Activated CD8-positive, alpha-beta memory T cell treated with anti-CD3 and anti-CD28 coated beads, Interleukin-2, amount 10 ng/mL, durations not matched to agents 7 days and 5 days (primary cell): ENCODE measurements around the gene SH2B2. TPM values are rescaled to one million over a fixed set of nuclear protein-coding genes. Genes with fewer than 3 reads are reported as not detected.
"Not testable (repeated sequence)": the region's sequence is repeated elsewhere in the genome, so short reads cannot be mapped to it uniquely, and the experiment has no call there.

ENCODE experiments used
- ATAC-seq: fragments of 150-1000 bp; cut with Tn5 transposase; one replicate; pipeline ENCODE4 v1.10.0; 2021; ENCODE audit warnings: moderate library complexity
- CTCF ChIA-PET: fragments of 350-600 bp; sonication (Branson Sonifier 250); formaldehyde crosslinking; loops from one replicate; lab custom pipeline; 2021; ENCODE audit warnings: antibody characterized with exemption; lab: Charles Lee
- DNase-seq: peaks from one replicate; pipeline ENCODE4 v3.0.0-alpha.2; 2020
- H3K27ac Mint-ChIP-seq: one replicate; pipeline ENCODE4 v1.8.0; 2021; ENCODE audit warnings: mild to moderate bottlenecking, mixed read lengths
- H3K27me3 Mint-ChIP-seq: one replicate; pipeline ENCODE4 v1.8.0; 2021; ENCODE audit warnings: mixed read lengths
- H3K36me3 Mint-ChIP-seq: one replicate; pipeline ENCODE4 v1.8.0; 2021; ENCODE audit warnings: mild to moderate bottlenecking, mixed read lengths
- H3K4me1 Mint-ChIP-seq: one replicate; pipeline ENCODE4 v1.8.0; 2021; ENCODE audit warnings: mixed read lengths
- H3K4me3 Mint-ChIP-seq: one replicate; pipeline ENCODE4 v1.8.0; 2021; ENCODE audit warnings: mild to moderate bottlenecking, moderate library complexity, mixed read lengths
- H3K9me3 Mint-ChIP-seq: one replicate; pipeline ENCODE4 v1.8.0; 2022; ENCODE audit warnings: low read depth, mixed read lengths
- total RNA-seq, 2 experiments: library from RNA; stranded (reverse); gene quantifications; one replicate each; pipeline ENCODE4 v1.2.3, GENCODE V29; 2021

Gene SH2B2
- total RNA-seq, 2 experiments from 2014 or later: 1.3 TPM

DNA sequence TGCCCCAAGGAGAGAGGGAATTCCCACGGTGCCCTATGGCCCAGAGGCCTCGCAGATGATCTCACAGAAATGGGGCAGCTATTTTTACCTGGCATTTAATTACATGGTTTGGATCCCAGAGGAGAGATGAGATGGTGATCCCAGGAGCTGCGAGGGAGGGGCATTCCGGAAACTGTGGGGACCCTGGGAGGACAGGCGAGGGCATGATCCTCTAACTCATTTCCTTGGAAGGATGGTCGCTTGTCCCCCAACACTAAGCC, 9.4 kb downstream of the SH2B2 start:
- peaks cover 11% of the 10 kb centered on the region for H3K4me1 Mint-ChIP-seq
- DNase-seq: no peak
- H3K9me3 Mint-ChIP-seq: no peaks in the 10 kb centered on the region
- H3K27me3 Mint-ChIP-seq: peaks cover 4% of the 10 kb centered on the region
- H3K27ac Mint-ChIP-seq: no peak overlapping the region
- no peak for ATAC-seq
- CTCF ChIA-PET: interaction anchor here (0.5 kb wide), 1 partner anchor 803 kb away, joined by 3 read pairs; no protein-coding TSS in a partner anchor
- H3K36me3 Mint-ChIP-seq: no peaks in the 10 kb centered on the region
- H3K4me3 Mint-ChIP-seq: no peak overlapping the region

- peaks cover 7% of the 10 kb centered on the region for H3K4me1 Mint-ChIP-seq
- H3K27ac Mint-ChIP-seq: no peak overlapping the region
- H3K27me3 Mint-ChIP-seq: peaks cover 2% of the 10 kb centered on the region
- no peaks in the 10 kb centered on the region for H3K9me3 Mint-ChIP-seq
- ATAC-seq (no peak), DNase-seq (no peak)
- no peak overlapping the region for H3K4me3 Mint-ChIP-seq
- CTCF ChIA-PET: interaction anchor here (0.5 kb wide), 1 partner anchor 803 kb away, joined by 3 read pairs; no protein-coding TSS in a partner anchor
- H3K36me3 Mint-ChIP-seq: no peaks in the 10 kb centered on the region
These were observed 9.8 kb downstream of the SH2B2 start for GRCh38 chr7:102296514-102296913.

GRCh38 chr7:102297487-102298218, 11.0 kb downstream of the SH2B2 start:
- CTCF ChIA-PET: no interaction called here
- Mint-ChIP-seq H3K27ac (no peak overlapping the region), H3K27me3 (no peaks in the 10 kb centered on the region), H3K9me3 (no peaks in the 10 kb centered on the region), H3K4me1 (peaks cover 3% of the 10 kb centered on the region), H3K36me3 (no peaks in the 10 kb centered on the region), H3K4me3 (no peak overlapping the region)
- no peak for ATAC-seq
- no peak for DNase-seq

- Mint-ChIP-seq H3K4me3 (no peak overlapping the region), H3K27me3 (no peaks in the 10 kb centered on the region), H3K36me3 (no peaks in the 10 kb centered on the region), H3K9me3 (no peaks in the 10 kb centered on the region), H3K27ac (no peak overlapping the region), H3K4me1 (peaks cover 7% of the 10 kb centered on the region)
- DNase-seq (no peak), ATAC-seq (no peak)
- CTCF ChIA-PET: no interaction called here
These were observed 14.1 kb downstream of the SH2B2 start for GRCh38 chr7:102300643-102301221.

GRCh38 chr7:102301367-102301766, 14.7 kb downstream of the SH2B2 start:
- H3K4me3 Mint-ChIP-seq, H3K9me3 Mint-ChIP-seq, ATAC-seq, H3K36me3 Mint-ChIP-seq, H3K27ac Mint-ChIP-seq, H3K4me1 Mint-ChIP-seq, DNase-seq, CTCF ChIA-PET, H3K27me3 Mint-ChIP-seq: not testable (repeated sequence)

- no peaks in the 10 kb centered on the region for H3K9me3 Mint-ChIP-seq
- ATAC-seq (no peak), DNase-seq (no peak)
- H3K4me3 Mint-ChIP-seq: no peak overlapping the region
- CTCF ChIA-PET: interaction anchor here (1.1 kb wide), 1 partner anchor 61 kb away, joined by 3 read pairs; no protein-coding TSS in a partner anchor
- H3K4me1 Mint-ChIP-seq: peaks cover 14% of the 10 kb centered on the region
- H3K27me3 Mint-ChIP-seq: no peaks in the 10 kb centered on the region
- H3K27ac Mint-ChIP-seq: no peak overlapping the region
- H3K36me3 Mint-ChIP-seq: no peaks in the 10 kb centered on the region
These were observed 15.4 kb downstream of the SH2B2 start for GRCh38 chr7:102302025-102302424.

DNA sequence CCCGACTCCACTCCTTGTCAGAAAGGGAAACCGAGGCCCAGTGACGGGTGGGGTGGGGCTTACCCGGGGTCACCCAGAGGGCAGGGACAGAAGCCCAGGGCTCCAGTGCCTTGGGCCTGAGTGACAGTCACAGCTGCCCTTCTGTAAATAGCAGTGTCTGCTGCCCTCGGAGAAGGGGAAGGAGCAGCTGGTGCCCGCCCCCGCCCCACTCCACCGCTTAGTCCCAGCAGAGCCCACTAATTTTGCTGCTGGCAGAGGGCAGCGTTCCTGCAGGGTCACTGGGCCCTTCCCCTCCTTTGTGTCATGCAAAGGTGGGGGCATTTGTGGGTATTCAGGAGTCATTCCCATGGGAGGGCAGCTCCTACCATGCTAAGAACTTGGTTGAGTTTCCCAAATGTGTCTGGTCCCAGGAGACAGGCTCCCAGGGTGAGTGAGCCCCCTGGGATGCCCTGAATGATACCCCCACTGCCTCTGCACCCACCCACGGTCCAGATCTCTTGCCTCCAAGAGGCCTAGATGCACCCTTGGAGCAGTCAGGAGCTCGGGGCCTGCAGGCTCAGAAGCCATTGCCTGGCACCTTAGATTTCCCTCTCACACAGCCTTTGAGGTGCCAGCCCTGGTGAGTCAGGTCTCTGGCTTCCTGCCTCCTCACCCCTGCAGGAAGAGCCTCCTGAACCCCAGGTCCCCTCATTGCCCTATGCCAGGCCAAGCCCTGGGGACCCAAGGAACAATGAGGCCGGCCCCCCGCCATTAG, 17.2 kb downstream of the SH2B2 start:
- no peak for DNase-seq
- H3K9me3 Mint-ChIP-seq: no peaks in the 10 kb centered on the region
- peaks cover 16% of the 10 kb centered on the region for H3K4me1 Mint-ChIP-seq
- no peak overlapping the region for H3K4me3 Mint-ChIP-seq
- no peaks in the 10 kb centered on the region for H3K27me3 Mint-ChIP-seq
- CTCF ChIA-PET: no interaction called here
- H3K27ac Mint-ChIP-seq: no peak overlapping the region
- H3K36me3 Mint-ChIP-seq: no peaks in the 10 kb centered on the region
- ATAC-seq: no peak

DNA sequence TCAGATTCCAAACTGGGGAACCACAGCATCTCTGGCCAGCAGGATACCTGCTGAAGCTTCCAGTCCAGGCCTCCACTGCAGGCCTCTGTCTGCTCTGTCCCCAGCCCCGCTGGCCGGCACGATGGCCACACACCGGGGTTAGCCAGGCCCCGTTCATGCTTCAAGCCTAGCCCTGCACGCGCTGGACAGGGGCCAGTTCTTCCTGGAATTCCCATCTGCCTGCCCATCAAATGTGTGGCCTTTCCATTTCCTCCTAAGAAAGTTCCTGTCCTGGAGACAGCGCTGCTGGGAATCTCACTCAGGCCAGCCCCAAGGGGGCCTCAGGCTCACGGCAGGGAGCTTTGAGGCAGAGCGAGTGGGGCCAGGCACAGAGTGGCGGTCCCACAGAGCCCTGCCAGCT, 18.0 kb downstream of the SH2B2 start:
- Mint-ChIP-seq H3K4me1 (peaks cover 16% of the 10 kb centered on the region), H3K27ac (no peak overlapping the region), H3K36me3 (no peaks in the 10 kb centered on the region), H3K9me3 (no peaks in the 10 kb centered on the region), H3K27me3 (no peaks in the 10 kb centered on the region), H3K4me3 (no peak overlapping the region)
- CTCF ChIA-PET: no interaction called here
- DNase-seq (no peak), ATAC-seq (no peak)

DNA sequence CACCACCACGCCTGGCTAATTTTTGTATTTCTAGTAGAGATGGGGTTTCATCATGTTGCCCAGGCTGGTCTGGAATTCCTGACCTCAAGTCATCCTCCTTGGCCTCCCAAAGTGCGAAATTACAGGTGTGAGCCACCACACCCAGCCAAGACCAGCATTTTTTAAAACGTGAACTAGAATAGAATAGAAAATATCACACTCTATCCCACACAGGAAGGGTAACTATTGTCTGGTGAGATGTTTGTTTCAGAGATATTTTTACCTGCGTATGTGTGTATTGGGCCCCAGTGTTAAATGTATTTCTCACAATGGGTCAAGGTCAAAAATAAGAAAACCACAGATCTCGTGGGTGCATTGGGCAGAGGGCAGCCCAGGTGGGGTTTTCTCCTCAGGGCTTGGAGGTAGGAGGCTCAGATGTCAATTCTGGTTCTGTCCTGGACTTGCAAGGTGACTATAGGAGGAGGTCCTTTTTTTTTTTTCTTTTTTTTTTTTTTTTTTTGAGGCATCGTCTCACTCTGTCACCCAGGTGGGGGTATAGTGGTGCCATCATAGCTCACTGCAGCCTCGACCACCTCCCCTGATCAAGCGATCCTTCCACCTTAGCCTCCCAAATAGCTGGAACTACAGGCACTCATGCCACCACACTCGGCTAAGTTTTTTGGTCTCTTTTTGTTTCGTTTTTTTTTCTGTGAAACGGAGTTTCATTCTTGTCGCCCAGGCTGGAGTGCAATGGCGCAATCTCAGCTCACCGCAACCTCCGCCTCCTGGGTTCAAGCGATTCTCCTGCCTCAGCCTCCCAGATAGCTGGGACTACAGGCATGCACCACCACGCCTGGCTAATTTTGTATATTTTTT, 19.0 kb downstream of the SH2B2 start:
- CTCF ChIA-PET: no interaction called here
- Mint-ChIP-seq H3K4me1 (peaks cover 16% of the 10 kb centered on the region), H3K4me3 (no peak overlapping the region), H3K27ac (no peak overlapping the region), H3K9me3 (no peaks in the 10 kb centered on the region), H3K27me3 (no peaks in the 10 kb centered on the region), H3K36me3 (no peaks in the 10 kb centered on the region)
- DNase-seq (no peak), ATAC-seq (no peak)

GRCh38 chr7:102306916-102307677, 20.4 kb downstream of the SH2B2 start:
- ATAC-seq: peak; percentile 76
- Mint-ChIP-seq H3K4me1 (peaks cover 16% of the 10 kb centered on the region), H3K4me3 (no peak overlapping the region), H3K27me3 (no peaks in the 10 kb centered on the region), H3K36me3 (no peaks in the 10 kb centered on the region), H3K9me3 (no peaks in the 10 kb centered on the region), H3K27ac (peak overlapping the region; percentile 70)
- peak; percentile 70 for DNase-seq
- CTCF ChIA-PET: no interaction called here

DNA sequence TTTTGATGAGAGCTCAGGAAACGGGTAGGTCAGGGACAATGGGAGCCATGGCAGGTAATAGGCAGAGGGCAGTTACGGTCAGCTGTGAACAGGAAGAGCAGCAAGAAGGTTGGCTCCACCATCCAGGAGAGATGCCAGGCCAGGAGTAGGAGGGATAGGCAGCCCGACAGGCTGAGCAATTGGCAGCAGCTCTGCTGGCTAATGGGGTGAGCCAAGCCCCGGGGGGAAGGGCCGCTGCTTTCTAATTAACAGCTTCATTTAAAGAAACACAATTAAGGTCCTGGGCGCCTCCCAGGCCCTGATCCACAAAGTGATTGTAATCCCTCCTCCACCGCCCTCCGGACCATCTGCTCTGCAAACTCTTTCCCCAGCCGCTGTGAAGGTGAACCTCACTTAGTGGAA, 23.7 kb downstream of the SH2B2 start:
- CTCF ChIA-PET: no interaction called here
- Mint-ChIP-seq H3K27me3 (no peaks in the 10 kb centered on the region), H3K4me3 (no peak overlapping the region), H3K36me3 (no peaks in the 10 kb centered on the region), H3K4me1 (peaks cover 15% of the 10 kb centered on the region), H3K9me3 (no peaks in the 10 kb centered on the region), H3K27ac (no peak overlapping the region)
- no peak for ATAC-seq
- DNase-seq: no peak

DNA sequence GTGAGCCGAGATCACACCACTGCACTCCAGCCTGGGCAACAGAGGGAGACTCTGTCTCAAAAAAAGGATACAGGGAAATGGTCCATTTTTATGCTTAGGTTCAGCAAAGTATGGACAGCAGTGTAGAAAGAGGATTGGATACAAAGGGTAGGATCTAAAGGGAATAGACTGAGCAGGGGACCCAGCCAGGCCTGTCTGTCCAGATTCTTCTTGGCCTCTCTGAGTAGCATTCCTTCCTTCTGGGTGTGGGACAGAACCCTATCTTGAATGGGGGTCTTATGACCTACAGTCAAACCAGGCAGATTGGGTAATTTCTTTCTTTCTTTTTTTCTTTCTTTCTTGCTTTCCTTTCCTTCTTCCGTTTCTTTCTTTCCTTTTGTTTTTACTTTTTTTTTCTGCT, 25.6 kb downstream of the SH2B2 start:
- Mint-ChIP-seq H3K27ac (no peak overlapping the region), H3K4me3 (no peak overlapping the region), H3K9me3 (no peaks in the 10 kb centered on the region), H3K27me3 (no peaks in the 10 kb centered on the region), H3K36me3 (no peaks in the 10 kb centered on the region), H3K4me1 (peaks cover 2% of the 10 kb centered on the region)
- no peak for DNase-seq
- CTCF ChIA-PET: no interaction called here
- ATAC-seq: no peak
